ENCODE results near the gene CD3E. TPM values are rescaled to one million over a fixed set of nuclear protein-coding genes. Genes with fewer than 3 reads are reported as not detected.
A peak's percentile ranks its signal among the peaks of the same experiment; 100 is the strongest.

The CD3E gene
- total and polyA plus RNA-seq, 11 donors, result 0.17 to 12.0 (median 0.45) TPM; not detected in 1

- peak overlapping the region in 1 of 12 donors; percentile 56 for H3K4me3 ChIP-seq
- 71 to 81% (median 75%) methylated on average over 9 of the region's 9 CpGs for WGBS, 4 donors
- H3K9me3 ChIP-seq, result no peaks in the 10 kb centered on the region
- no peaks in the 10 kb centered on the region for H3K36me3 ChIP-seq
- H3K4me1 ChIP-seq, result peaks cover 0 to 6% (median 0%) of the 10 kb centered on the region in 12 donors
- TF ChIP-seq POLR2A (IDR thresholded peaks at IDR 0.05) (no peak), CTCF (IDR thresholded peaks at IDR 0.05) (no peak)
- no peak for DNase-seq
- H3K27me3 ChIP-seq, result peaks cover 0 to 10% (median 0%) of the 10 kb centered on the region in 9 donors
- no peak for ATAC-seq
- peak overlapping the region in 1 of 12 donors; percentile 75 for H3K27ac ChIP-seq
- intact Hi-C loops (cut with DNase I), result no loop called here
These were observed 38.7 kb downstream of the CD3E start for GRCh38 chr11:118343248-118343647.

GRCh38 chr11:118343981-118344515, 39.5 kb downstream of the CD3E start, which contains the start of gene CD3G:
Gene CD3G (plus strand): TSS chr11:118344344. CDS start chr11:118344424, 80 bp downstream.
- no peak for DNase-seq
- no peaks in the 10 kb centered on the region for H3K4me1 ChIP-seq
- H3K4me3 ChIP-seq, result peak within 1 kb of the TSS in 1 of 12 donors; percentile 56
- H3K27me3 ChIP-seq, result peaks cover 0 to 18% (median 0%) of the 10 kb centered on the region in 9 donors
- intact Hi-C loops (cut with DNase I), result no loop called here
- H3K27ac ChIP-seq, result peak within 1 kb of the TSS in 1 of 12 donors; percentile 75
- 76 to 83% (median 80%) methylated on average over 6 of the region's 6 CpGs for WGBS, 4 donors
- H3K36me3 ChIP-seq, result peaks cover 0 to 4% (median 0%) of the 10 kb centered on the region in 9 donors
- TF ChIP-seq POLR2A (IDR thresholded peaks at IDR 0.05), result no peak
- TF ChIP-seq CTCF (IDR thresholded peaks at IDR 0.05), result no peak
- no peaks in the 10 kb centered on the region for H3K9me3 ChIP-seq
- no peak for ATAC-seq

- WGBS, 4 donors, result 75 to 78% (median 77%) methylated on average over 6 of the region's 6 CpGs
- TF ChIP-seq POLR2A (IDR thresholded peaks at IDR 0.05), result no peak
- no peak for TF ChIP-seq CTCF (IDR thresholded peaks at IDR 0.05)
- ATAC-seq (no peak), DNase-seq (no peak)
- peaks cover 0 to 9% (median 0%) of the 10 kb centered on the region in 9 donors for H3K36me3 ChIP-seq
- no peaks in the 10 kb centered on the region for H3K9me3 ChIP-seq
- H3K4me3 ChIP-seq, result no peak overlapping the region
- intact Hi-C loops (cut with DNase I), result loop anchor here in 1 of 10 donors (5.0 kb wide), 1 partner anchor 47 kb away; the partner anchor contains the start of gene CD3E
- H3K4me1 ChIP-seq, result no peaks in the 10 kb centered on the region
- peaks cover 0 to 20% (median 0%) of the 10 kb centered on the region in 9 donors for H3K27me3 ChIP-seq
- no peak overlapping the region for H3K27ac ChIP-seq
These were observed 44.9 kb downstream of the CD3E start for GRCh38 chr11:118349475-118349874.

- TF ChIP-seq POLR2A (IDR thresholded peaks at IDR 0.05), result no peak
- TF ChIP-seq CTCF (IDR thresholded peaks at IDR 0.05), result peak; percentile 24 to 72 (median 58)
- 13 to 18% (median 14%) methylated on average over 6 of the region's 6 CpGs for WGBS, 4 donors
- H3K4me1 ChIP-seq, result no peaks in the 10 kb centered on the region
- ATAC-seq (no peak), DNase-seq (no peak)
- H3K36me3 ChIP-seq, result peaks cover 0 to 9% (median 0%) of the 10 kb centered on the region in 9 donors
- H3K27me3 ChIP-seq, result peaks cover 0 to 14% (median 0%) of the 10 kb centered on the region in 9 donors
- no peak overlapping the region for H3K4me3 ChIP-seq
- H3K9me3 ChIP-seq, result no peaks in the 10 kb centered on the region
- H3K27ac ChIP-seq, result no peak overlapping the region
- intact Hi-C loops (cut with DNase I), result loop anchor here (2.0 to 10.0 kb wide), 7 partner anchors 56 to 208 kb away; no protein-coding TSS in a partner anchor
These were observed 48.7 kb downstream of the CD3E start for GRCh38 chr11:118353084-118353710.

Measured in heart left ventricle (tissue), 16 donors.